HG03354 (cell line): Measurements from ENCODE around the gene CCL8.

Experiments
- ATAC-seq: cut with Tn5 transposase; IDR thresholded peaks from one replicate; pipeline ENCODE4 v1.9.1; 2021; ENCODE audit warnings: mild to moderate bottlenecking; ENCODE audit not compliant: unreplicated experiment, poor library complexity, severe bottlenecking

CCL8 gene

DNA sequence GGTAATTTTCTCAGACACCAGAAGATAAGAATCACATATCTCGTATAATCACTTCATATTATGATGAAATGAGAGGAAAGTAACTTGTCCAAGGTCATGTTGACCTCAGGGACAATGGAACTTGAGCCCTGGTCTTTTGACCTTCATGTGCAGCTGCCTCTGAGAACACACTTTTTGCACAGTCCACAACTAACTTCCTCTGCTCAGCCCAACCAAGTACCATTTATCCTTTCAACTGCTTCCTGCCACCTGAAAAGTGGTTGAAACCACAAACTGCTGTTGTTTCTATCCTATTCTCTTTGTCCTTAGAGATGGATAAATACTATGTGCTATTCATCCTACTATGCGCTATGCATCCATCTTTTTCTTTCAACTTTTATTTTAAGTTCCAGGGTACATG lies 46.1 kb downstream of the CCL8 start:
- no peak for ATAC-seq

GRCh38 chr17:34366010-34366409 lies 46.8 kb downstream of the CCL8 start:
- ATAC-seq, result no peak

DNA sequence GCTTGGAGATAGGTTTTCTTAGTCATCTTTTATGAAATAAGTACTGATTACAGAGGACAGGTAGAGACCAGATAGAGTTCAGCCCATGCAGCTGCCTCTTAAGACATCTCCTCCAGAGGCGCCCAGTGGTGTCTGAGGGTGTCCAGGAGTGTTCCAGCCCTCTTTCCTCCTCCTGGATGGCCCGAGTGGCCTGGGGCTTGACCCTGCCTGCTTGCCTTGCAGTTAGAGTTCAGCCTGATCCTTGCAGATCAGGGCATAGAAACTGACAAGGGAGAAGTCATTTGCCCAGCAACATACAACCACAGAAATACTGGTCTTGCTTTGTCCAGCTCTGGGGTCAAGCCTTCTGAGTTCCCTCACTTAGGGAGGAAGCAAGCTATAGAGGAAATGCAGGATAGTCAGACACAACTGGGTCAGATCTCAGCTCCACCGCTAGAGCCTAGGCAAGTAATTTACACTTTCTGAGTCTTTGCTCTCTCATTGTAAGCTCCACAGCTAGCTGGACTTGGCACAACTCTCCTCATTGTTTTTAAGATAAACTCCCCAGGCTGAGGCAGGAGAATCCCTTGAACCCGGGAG lies 47.4 kb downstream of the CCL8 start:
- ATAC-seq, result no peak

DNA sequence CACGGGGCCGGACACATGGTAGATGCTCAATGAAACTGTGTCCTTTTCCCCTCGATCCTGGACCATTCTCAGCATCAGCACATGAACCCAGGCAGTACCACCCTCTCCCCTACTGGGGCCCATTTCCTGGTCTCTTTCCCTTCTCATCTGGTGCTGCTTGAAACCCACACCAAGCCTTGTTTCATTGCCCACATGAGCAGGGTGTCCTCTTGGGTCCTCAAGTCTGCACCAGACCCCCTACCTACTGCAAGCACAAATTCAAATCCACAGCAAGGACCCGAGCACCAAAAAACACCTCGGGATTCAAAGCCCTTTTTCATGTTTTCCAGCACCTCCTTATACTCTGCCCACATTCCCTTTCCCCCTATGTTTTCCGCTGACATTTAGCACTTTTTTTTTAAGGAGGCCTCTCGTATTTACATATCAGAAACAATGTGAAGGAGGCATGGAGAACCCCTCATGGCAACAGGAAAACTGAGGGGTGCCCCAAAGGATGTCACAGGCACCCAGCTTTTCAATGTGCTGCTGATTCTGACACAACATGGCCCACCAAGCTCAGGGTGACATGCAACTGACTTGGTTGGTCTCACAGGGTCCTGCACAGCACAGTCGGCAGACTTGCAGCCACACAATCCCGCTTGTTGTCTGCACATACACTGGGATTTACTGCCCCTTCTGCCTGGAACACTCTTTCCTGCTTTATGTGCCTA lies 48.4 kb downstream of the CCL8 start:
- no peak for ATAC-seq

DNA sequence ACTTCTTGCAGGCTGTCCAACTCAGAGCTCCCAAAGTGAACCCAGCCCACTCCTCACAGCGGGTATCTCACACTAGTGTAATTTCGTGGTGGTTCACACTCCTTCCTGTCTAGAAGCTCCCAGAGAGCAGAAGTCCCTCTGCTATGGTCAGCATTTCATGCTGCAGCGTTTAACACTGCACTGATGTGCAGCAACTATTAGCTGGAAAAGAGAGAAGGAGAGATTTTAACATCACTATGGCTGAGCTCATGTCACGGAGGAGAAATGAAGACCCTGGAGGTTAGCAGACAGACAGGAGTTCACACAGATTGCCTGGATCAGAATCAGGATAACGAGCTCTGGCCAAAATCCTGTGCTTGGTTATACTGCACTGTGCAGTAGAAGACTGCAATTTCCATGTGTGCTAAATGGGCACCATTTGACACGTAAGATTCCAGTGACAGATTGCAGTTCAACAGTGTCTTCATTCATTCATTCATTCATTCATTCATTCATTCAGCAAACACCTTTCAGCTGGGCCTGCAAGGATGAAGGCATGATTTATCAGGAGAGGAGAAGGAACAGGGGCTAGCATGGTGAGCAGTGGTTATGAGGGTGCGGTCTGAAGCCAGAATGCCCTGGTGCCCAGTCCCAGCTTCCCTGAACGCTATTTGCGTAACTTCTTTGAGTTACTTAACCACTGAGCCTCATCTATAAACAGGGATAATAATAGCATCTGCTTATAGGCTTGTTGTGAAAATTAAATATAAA lies 49.1 kb downstream of the CCL8 start:
- ATAC-seq, result no peak

DNA sequence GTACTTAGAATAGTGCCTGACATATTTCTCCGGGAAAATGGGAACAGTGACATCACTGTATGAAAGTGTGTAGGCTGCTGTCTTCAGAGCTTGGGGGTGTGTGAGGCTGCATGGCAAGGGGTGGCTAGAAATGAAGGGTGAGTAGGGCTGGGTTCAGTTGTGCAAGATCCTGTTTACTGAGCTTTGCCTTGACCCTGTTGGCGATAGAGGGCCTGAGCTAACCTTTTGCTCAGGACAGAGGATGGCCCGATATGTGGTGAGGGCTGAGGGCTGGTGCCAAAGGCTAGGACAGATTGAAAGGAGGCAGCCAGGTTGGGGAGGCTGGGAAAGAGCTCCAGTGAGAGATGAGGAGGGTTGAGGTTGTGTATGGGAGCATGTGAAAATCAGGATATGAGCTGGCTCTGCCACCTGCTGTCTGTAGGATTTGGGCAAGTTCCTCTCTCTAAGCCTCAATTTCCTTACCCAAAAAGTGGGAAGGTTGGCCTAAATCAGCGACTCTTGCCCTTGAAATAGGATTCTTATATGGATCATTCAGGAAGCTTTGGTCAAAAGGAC lies 49.8 kb downstream of the CCL8 start:
- ATAC-seq, result no peak

GRCh38 chr17:34369571-34369970 lies 50.3 kb downstream of the CCL8 start:
- no peak for ATAC-seq

DNA sequence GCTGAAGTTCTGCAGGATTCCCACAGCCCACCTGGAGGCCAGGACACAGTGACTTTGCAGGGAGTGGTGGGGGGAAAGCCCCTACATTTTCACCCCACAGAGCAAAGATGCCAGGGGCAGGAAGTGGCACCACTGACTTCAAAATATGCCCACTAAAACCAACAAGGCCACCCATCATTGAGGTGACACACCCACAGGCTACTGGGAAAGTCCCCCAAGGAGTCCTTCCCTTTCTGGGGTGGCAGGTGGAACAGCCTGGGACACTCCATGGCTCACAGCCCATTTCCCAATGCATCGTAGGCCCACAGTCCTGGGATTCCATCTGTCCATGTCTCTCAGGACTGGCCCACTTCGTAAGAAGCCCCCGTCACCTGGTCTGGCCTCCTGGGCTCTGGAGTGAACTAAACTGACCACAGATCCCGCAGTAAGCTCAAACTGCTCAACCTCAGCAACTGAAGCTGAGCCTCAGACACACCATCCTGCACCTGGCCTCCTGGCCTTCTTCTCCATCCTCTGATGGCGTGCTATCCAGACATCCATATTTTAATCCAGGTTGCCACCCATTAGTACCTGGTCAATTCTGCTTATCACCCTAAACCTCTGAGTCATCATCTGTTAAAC lies 51.3 kb downstream of the CCL8 start:
- no peak for ATAC-seq

DNA sequence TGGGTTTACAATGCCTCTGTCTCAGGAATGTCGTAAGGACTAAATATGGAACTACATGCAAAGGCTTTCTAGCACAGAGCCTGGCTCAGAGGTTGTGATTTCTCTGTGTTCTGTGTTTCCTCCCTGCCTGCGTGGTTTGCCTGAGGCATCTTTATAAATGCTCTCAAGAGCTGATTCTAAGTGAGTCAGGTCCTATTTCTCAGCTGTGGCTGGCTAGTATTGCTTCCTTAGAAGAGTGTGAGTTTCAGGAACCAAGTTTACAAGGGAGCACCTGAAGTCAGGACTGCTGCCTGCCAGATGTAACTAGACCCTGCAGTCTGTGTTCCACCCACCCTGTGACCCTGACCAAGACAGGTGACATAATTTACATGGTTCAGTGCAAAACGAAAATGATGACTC lies 51.8 kb downstream of the CCL8 start:
- ATAC-seq, result no peak
